A673 (cell line): Measurements from ENCODE around the gene NXNL2. TPM values are rescaled to one million over a fixed set of nuclear protein-coding genes. Genes with fewer than 3 reads are reported as not detected.

Source experiments
- BruUV-seq: library from RNA; stranded (reverse); fragments of 400-500 nt; replicated peaks from 2 replicates; lab custom pipeline; 2021; lab: Mats Ljungman, UMichigan
- CTCF ChIA-PET: fragments of 300-600 bp; sonication (Branson Sonifier 250); formaldehyde crosslinking; loops from one replicate; lab custom pipeline; 2022; ENCODE audit warnings: antibody characterized with exemption; lab: Charles Lee
- POLR2A ChIA-PET: fragments of 300-600 bp; sonication (Branson Sonifier 250); formaldehyde crosslinking; loops from one replicate; lab custom pipeline; 2022; ENCODE audit warnings: antibody characterized with exemption; ENCODE audit not compliant: low non-redundant PET; lab: Charles Lee
- DNase-seq: peaks from one replicate; pipeline ENCODE4 v3.0.0-alpha.2; 2015; ENCODE audit warnings: low spot score
- H3K27ac ChIP-seq: fragments of 200-600 bp; sonication (generic); 2 replicates; pipeline ENCODE4 v1.5.1; 2016; ENCODE audit warnings: mixed run types, low read depth, mild to moderate bottlenecking, mixed read lengths, antibody characterized with exemption, low read length; ENCODE audit not compliant: poor library complexity, severe bottlenecking
- H3K27me3 ChIP-seq: fragments of 200-600 bp; sonication (generic); replicated peaks from 2 replicates; pipeline ENCODE4 v1.6.1; 2017; ENCODE audit warnings: mixed run types, low read depth, mild to moderate bottlenecking, mixed read lengths, antibody characterized with exemption, low read length; ENCODE audit not compliant: insufficient read depth, poor library complexity
- H3K36me3 ChIP-seq: fragments of 200-600 bp; sonication (generic); 2 replicates; pipeline ENCODE4 v1.6.1; 2016; ENCODE audit warnings: mixed run types, mild to moderate bottlenecking, mixed read lengths, antibody characterized with exemption, low read length; ENCODE audit not compliant: insufficient read depth, poor library complexity, severe bottlenecking
- H3K4me1 ChIP-seq: fragments of 200-600 bp; sonication (generic); 2 replicates; pipeline ENCODE4 v1.6.1; 2017; ENCODE audit warnings: mixed run types, mild to moderate bottlenecking, mixed read lengths, antibody characterized with exemption, low read length; ENCODE audit not compliant: insufficient read depth, poor library complexity, severe bottlenecking
- H3K4me3 ChIP-seq: fragments of 200-600 bp; sonication (generic); 2 replicates; pipeline ENCODE4 v1.5.1; 2016; ENCODE audit warnings: low read depth, mixed run types, mild to moderate bottlenecking, mixed read lengths, low read length; ENCODE audit not compliant: poor library complexity, severe bottlenecking
- H3K9me3 ChIP-seq: fragments of 200-600 bp; sonication (generic); 2 replicates; pipeline ENCODE4 v1.6.1; 2016; ENCODE audit warnings: mixed run types, low read depth, mild to moderate bottlenecking, mixed read lengths, antibody characterized with exemption, low read length; ENCODE audit not compliant: poor library complexity, severe bottlenecking
- EZH2 ChIP-seq: fragments of 200-600 bp; sonication (generic); IDR thresholded peaks from 2 replicates; pipeline ENCODE4 v1.6.1; 2017; ENCODE audit warnings: borderline replicate concordance, low read depth, mild to moderate bottlenecking, mixed read lengths, antibody characterized with exemption, low read length; ENCODE audit not compliant: poor library complexity, severe bottlenecking
- intact Hi-C: fragments of 100-400 bp; cut with micrococcal nuclease; formaldehyde crosslinking; loops from one replicate; pipeline ENCODE4 v1.10.0; 2022; ENCODE audit not compliant: unreplicated experiment
- total RNA-seq: library from RNA; stranded (reverse); gene quantifications from 2 replicates; pipeline ENCODE4 v1.2.3, GENCODE V29; 2021
- TF ChIP-seq, protein P1 (sequence below): fragments of 300-800, 200-600 bp; sonication (generic); conservative IDR thresholded peaks from 2 replicates; pipeline ENCODE4 v1.5.1; 2017; ENCODE audit warnings: low read depth, mild to moderate bottlenecking, antibody characterized with exemption, low read length, moderate library complexity, mixed read lengths

Gene NXNL2
- total RNA-seq, 1 experiment from 2014 or later, result 1.3 TPM

DNA sequence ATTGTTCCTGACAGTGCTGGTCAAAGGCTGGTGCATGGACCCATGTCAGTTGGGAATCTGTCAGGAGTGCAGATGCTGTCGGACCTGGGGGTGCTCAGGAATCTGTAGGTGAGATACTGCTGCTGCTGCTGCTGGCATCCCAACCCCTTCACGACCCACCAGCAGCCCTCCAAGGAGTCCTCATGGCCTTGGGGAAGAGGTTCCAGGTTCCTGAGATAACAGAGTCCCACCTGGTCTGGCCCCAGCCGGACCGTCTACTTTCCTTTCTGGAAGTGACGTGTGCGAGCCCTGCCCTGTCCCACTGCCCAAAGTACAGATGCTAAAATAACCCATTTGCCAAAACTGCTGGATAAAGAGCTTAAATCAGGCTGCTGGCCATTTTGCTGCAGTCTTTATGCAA, 4.3 kb downstream of the NXNL2 start:
- no peak for DNase-seq
- H3K9me3 ChIP-seq, result no peaks in the 10 kb centered on the region
- intact Hi-C loops, result no loop called here
- peaks cover 17% of the 10 kb centered on the region for H3K4me1 ChIP-seq
- CTCF ChIA-PET, result no interaction called here
- POLR2A ChIA-PET, result no interaction called here
- no peak for TF ChIP-seq EZH2
- TF ChIP-seq, protein P1, sequence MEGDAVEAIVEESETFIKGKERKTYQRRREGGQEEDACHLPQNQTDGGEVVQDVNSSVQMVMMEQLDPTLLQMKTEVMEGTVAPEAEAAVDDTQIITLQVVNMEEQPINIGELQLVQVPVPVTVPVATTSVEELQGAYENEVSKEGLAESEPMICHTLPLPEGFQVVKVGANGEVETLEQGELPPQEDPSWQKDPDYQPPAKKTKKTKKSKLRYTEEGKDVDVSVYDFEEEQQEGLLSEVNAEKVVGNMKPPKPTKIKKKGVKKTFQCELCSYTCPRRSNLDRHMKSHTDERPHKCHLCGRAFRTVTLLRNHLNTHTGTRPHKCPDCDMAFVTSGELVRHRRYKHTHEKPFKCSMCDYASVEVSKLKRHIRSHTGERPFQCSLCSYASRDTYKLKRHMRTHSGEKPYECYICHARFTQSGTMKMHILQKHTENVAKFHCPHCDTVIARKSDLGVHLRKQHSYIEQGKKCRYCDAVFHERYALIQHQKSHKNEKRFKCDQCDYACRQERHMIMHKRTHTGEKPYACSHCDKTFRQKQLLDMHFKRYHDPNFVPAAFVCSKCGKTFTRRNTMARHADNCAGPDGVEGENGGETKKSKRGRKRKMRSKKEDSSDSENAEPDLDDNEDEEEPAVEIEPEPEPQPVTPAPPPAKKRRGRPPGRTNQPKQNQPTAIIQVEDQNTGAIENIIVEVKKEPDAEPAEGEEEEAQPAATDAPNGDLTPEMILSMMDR, result no peak
- no peaks in the 10 kb centered on the region for H3K36me3 ChIP-seq
- BruUV-seq, result no TSS peak
- H3K27ac ChIP-seq, result no peak overlapping the region
- H3K4me3 ChIP-seq, result no peak overlapping the region
- no peaks in the 10 kb centered on the region for H3K27me3 ChIP-seq

DNA sequence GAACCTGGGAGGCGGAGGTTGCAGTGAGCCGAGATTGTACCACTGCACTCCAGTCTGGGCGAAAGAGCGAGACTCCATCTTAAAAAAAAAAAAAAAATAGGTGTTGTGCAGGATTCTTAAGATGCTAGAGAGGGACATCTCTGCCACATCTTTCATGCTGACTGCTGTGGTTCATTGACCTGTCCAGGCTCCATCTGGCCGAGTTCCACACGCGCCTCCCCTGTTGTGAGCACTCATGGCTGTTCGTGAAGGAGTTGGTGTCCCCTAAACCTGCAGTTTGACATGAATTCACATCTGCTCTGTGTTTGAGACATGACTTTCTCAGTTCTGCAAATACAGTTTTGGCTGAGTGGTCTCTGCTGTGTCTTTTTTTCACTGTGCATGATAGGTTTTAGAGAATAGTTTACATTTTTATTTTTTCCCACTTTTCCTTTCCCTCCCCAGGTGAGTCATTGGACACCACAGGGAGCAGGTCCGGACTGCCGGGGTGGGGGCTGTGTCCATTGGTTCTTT, 5.3 kb downstream of the NXNL2 start:
- Histone ChIP-seq H3K9me3 (no peaks in the 10 kb centered on the region), H3K36me3 (peaks cover 3% of the 10 kb centered on the region), H3K27me3 (no peaks in the 10 kb centered on the region), H3K27ac (no peak overlapping the region), H3K4me1 (peaks cover 14% of the 10 kb centered on the region), H3K4me3 (no peak overlapping the region)
- no peak for TF ChIP-seq EZH2
- TF ChIP-seq, protein P1, result no peak
- DNase-seq, result no peak
- POLR2A ChIA-PET, result no interaction called here
- BruUV-seq, result no TSS peak
- intact Hi-C loops, result no loop called here
- CTCF ChIA-PET, result no interaction called here

DNA sequence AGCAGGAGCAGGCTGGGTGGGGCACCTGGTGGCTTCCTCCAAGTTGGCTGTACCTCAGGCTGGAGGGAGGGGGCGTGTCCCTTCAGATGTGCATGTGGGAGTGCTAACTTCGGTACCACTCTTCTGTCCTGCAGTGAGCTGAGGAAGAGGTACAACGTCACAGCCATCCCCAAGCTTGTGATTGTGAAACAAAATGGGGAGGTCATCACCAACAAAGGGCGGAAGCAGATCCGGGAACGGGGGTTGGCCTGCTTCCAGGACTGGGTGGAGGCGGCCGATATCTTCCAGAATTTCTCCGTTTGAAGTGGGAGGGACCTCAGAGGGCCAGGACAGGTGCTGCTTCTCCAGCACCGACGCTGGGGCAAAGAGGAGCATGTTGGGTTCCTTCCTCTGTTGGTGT, 9.3 kb downstream of the NXNL2 start:
- H3K4me3 ChIP-seq, result no peak overlapping the region
- BruUV-seq, result no TSS peak
- POLR2A ChIA-PET, result no interaction called here
- peaks cover 3% of the 10 kb centered on the region for H3K36me3 ChIP-seq
- intact Hi-C loops, result no loop called here
- no peak overlapping the region for H3K27ac ChIP-seq
- no peaks in the 10 kb centered on the region for H3K27me3 ChIP-seq
- CTCF ChIA-PET, result interaction anchor here (0.6 kb wide), 1 partner anchor 9 kb away, joined by 7 read pairs; the partner anchor contains the start of gene NXNL2
- no peaks in the 10 kb centered on the region for H3K9me3 ChIP-seq
- DNase-seq, result no peak
- no peaks in the 10 kb centered on the region for H3K4me1 ChIP-seq
- TF ChIP-seq EZH2, result no peak
- TF ChIP-seq, protein P1, result no peak
